ENCODE results near the gene CCDC85B.

CCDC85B gene

DNA sequence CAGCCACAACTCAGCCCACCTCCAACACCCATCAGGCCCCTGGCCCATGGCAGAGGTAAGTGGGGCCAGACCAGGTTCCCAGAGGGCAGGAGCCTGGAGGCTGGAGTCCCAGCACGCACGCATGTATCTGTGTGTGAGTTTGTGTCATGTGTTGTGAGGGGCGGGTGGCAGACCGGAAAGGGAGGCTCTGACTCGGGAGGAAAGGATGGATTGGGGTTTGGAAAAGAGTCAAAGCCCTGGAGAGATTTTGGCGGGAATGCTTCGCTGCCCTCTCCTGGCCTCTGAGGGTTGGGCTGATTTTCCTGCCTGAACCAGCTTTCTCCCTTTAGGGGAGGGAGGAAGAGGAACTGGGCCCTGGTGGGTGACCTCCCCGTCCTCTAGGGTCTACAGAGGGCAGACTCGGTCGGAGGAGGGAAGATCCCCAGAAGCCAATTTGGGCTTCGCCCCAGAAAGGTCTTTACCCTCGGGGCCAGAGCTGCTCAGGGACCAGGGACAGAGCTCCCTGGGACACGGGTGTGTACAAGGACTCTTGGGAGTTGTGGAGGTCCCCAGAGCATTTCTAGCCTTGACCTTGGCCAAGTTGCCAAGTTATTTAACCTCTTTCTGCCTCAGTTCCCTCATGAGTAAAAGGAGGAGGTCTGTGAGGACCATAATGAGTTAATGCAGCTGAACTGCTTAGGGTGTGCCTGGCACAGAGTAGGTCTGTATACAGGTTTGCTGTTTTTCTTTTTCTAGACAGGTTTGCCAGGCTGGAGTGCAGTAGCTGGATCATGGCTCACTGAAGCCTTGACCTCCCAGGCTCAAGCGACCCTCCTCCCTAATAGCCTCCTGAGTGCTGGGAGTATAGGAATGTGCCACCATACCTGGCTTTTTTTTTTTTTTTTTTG is 21.5 kb downstream of the CCDC85B start:
- no peak for DNase-seq (ENCODE audit: low read depth)

DNA sequence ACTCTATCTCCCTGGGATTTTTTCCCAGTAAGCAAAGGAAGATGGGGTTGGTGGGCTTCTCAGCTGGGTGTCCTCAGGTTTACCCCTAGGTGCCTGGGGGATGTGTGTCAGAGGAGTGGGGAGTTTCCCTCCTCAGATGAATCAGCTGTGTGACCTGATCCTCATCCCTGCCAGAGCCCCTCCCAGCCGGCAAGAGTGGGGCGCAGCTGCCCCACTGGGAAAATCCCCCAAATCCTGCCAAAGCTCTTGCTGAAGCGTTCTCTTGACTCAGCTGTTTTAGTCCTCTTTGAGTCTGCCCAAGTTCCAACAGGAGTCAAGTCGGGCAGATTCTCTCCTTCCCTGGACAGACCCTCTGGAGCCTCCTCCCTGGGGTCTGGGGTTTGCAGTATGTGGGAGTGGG is 22.4 kb downstream of the CCDC85B start:
- no peak for DNase-seq (ENCODE audit: low read depth)

DNA sequence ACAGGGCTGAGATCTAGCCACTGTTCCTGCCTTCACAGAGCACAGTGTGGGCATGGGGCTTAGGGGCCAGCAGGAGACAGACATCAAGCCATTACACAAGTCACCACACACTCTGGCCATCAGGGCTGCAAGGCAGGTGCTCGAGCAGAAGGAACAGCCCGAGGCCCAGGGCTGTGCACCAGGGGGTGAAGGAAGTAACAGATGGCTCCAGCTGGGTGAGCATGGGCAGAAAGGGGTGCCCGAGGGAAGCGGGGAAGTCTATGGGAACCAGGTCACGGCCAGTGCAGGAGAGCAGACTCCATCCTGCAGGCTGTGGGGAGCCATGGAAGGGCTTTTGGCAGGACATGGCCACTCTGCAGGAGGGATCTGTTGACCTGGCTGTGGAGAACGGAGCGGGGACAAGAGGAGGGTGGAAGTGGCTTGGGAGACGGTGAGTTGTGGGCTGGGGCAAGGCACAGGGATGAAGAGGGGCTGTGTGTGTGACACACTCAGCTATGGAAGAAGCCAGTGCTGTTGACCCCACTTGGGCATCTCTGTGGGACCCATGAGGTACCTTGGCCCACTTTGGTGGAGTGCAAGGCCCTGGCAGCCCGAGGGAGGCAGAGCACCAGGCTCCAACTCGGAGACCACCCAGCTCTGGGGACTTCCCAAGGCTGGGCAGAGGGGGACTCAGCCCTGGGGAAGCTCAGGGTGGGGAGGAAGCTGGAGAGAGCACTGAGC is 24.8 kb downstream of the CCDC85B start:
- no peak for DNase-seq (ENCODE audit: low read depth)

DNA sequence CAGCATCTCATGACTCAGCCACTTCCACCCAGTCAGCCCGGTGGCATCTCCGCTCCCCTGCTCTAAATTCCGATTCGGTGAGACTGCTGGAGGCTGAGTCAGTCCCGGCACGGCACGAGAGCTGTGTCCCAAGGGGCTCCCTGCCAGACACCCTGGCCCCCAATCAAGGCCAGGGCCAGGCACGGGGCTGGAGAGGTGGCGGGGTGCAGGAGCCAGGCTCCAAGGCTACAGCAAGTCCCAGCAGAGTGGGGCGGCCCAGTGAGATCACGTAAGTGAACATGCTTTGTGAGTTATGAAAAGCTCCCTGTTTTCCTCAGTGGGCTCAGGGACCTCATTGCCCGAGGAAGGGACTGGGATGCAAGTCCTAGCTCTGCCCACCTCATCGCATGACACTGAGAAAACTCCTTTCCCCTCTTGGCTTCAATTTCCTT is 25.4 kb downstream of the CCDC85B start:
- DNase-seq (ENCODE audit: low read depth), result no peak

DNA sequence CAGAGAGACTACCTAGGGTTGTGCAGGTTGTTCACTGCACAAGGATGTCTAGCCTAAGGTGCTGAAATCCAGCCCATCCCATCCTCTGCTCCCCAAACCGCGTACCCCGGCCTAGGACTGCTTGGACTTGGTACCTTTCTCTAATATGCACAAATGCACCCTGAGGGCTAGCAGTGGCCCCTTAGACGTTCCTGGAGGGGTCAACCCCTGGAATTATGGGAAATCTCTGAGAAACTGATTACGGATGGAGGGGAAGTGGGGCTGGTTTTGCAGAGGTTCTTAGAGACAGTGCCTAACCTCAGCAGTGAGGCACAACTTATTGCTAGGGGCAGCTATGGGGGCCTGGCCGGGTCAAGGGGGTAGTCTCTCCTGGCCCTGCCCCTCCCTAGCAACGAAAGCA is 25.9 kb downstream of the CCDC85B start:
- no peak for DNase-seq (ENCODE audit: low read depth)

DNA sequence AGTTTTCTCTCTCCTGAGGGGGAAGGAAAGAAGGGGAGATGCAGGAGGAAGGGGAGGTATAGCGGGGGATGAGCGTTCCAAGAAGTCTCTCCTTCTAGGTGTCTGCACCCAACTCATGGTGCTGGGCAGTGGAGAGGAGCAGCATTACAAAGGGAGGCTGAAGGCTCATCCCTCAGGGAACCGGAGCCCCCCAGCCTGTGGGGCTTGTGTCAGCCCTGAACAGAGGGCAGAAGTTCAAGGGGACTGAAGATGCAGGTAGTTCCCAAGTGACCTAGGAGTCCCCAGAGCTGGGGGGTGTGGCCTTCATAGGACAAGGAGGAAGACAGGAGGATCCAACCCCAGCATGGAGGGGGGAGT is 26.6 kb downstream of the CCDC85B start:
- DNase-seq (ENCODE audit: low read depth), result no peak

DNA sequence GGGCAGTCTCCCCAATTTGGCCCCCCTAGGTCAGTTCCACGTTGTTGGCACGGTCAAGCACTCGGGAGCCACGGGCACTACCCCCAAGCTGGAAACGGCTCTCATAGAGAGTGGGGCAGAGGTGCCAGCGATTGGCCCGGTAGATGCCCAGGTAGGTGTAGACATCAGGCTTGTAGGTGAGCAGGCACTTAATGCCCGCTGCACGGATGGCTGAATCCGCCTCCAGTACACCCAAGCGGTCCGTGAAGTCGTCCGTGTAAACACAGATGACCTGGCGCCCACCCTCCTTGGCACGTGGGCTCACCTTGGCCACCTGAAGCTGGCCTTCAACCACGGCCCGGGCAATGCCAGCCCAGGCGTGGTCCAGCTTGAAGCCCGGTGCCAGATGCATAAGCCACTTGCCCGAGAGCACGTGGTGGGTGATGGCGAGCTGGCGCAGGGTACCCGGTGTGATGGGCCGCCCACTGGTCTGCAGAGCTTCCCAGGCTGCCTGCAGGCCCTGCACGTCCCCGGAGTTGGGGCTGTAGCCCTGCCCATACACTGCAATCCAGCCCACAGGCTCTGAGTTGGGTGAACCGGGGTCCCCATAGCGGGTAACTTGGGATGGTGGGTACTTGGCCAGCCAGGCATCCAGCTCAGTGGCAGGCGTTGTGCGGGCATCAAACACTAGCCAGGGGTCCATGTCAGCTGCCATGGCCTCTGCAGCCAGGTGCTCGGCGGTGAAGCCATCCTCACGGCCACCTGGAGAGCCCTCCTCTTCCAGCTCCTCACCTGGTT is 27.1 kb downstream of the CCDC85B start:
- no peak for DNase-seq (ENCODE audit: low read depth)

DNA sequence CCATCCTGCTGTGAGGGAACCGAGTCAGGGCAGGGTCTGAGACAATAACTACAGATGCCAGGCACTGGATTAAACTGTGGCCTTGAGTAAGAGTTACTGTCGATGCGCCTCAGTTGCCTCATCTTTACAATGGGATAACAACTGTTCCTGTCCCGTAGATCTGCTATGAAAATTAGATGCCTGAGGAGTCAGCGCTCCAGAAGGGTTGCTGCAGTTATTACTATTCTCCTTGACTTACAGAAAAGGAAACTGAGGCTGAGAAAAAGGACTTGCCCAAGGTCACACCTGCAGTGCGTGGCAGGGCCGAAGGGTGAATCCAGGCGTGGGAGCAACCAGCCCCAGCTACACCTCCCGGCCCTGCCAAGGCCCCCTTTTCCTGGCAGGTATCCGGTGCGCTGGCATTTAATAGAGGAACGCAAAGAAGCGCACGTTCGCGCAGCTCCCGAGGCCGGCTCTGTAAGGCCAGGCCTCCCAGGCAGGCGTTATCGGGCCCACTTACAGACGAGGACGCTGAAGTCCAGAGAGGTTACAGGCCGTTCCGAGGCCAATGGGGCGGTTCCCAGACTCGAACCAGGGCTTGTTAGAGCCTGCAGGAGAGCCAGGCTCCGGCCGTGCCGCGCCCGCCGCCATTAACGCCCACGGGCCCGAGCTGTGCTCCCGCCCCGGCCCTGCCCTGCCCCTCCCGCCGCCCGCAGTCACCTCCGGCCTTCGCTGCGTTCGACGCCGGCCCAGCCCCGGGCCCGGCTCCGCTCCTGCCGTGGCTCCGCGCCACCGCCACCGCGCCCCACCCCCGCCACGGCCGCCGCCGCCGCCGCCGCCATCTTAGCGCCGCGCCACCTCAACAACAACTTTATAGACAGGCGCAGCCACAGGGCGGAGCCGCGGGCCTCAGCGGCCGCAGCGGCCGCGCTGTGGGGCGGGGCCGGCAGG is 28.0 kb downstream of the CCDC85B start, which contains the start of gene C11orf68:
Gene C11orf68, minus strand, starts transcription at position 852 of the 930 bp plus-strand sequence. Its CDS starts 31 bp downstream, at position 821.
- no peak for DNase-seq (ENCODE audit: low read depth)

DNA sequence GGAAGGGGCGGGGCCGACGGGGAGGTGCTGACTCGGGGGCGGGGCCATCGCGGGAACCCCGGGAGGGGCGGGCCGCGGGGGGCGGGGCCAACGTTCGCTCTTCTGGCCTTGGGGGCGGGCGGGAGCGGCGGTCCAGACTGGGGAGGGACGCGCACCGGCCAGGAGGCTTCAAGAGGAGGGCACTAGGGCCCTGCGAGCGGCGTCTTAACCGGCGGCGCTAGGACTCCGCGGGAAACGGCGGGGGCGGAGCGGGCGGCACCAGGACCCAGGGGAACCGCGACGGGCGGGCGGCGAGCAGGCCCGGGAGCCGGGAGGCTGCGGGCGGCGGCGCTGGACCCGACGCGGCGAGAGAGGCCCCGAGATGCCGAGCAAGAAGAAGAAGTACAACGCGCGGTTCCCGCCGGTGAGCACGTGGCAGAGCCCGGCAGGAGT is 28.7 kb downstream of the CCDC85B start, which contains the start of gene DRAP1:
Gene DRAP1, plus strand, starts transcription at position 286 of the 432 bp plus-strand sequence. Its CDS starts 76 bp downstream, at position 362.
- DNase-seq (ENCODE audit: low read depth), result peak; percentile 98

DNA sequence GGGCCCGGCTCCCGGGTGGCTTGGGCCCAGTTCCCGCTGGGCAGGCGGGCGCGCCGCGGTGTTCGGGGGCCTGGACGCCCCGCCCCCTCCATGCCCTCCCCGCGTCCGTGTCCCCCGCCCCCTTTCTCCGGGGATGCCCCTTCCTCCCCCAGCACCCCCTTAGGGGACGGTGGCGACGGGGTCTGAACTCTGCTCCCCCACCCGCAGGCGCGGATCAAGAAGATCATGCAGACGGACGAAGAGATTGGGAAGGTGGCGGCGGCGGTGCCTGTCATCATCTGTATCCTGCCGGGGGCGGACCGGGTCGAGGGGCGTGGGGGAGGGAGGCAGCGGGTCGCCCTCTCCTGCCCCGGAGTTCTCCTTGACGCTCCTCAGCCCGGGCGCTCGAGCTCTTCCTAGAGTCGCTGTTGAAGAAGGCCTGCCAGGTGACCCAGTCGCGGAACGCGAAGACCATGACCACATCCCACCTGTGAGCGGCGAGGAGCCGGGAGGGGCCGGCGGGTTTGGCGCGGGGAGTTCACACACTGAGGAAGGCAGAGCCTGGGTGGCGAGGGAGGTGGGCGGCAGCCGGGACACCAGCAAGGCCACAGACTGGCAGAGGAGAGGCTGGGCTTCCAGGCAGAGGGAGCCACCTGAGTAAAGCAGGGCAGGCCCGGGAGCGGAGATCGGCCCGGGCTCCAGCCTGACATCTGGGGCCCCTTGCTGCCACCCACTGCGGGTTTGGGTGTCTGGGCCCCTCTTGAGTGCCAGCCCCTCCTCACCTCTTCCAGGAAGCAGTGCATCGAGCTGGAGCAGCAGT is 29.3 kb downstream of the CCDC85B start:
- DNase-seq (ENCODE audit: low read depth), result no peak

DNA sequence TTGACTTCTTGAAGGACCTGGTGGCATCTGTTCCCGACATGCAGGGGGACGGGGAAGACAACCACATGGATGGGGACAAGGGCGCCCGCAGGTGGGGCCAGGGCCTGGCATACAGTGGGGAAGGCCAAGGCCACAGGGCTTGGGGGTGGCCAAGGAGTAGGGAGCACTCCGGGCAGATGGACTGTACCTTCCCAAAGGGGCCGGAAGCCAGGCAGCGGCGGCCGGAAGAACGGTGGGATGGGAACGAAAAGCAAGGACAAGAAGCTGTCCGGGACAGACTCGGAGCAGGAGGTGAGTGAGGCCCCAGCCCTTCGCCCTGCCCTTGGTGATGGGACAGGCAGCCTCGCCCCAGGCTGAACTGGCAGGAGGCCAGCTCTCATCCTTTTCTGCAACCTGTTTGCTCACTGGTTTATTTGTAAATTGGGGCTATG is 29.9 kb downstream of the CCDC85B start:
- DNase-seq (ENCODE audit: low read depth), result no peak

DNA sequence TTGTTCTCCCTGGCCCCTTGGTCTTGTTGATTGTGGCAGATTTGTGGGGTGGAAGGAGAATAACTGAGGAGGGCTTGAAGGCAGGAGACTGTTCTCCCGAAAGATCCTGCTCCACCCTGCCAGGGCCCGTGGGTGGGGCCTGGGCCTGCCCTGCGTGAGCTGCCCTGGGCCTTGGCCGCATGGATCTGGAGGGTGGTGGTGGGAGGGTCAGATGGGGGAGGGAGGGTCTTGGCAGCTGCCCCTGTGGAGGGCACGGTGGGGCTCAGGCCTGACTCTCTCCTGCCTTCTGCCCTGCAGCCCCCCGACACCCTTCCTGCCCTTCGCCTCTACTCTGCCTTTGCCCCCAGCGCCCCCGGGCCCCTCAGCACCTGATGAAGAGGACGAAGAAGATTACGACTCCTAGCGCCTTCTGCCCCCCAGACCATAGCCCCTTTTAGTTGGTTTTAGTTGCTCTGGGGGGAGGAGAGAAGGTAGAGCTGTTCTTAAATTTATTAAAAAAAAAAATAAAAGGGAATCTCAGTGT is 30.6 kb downstream of the CCDC85B start:
- no peak for DNase-seq (ENCODE audit: low read depth)

DNA sequence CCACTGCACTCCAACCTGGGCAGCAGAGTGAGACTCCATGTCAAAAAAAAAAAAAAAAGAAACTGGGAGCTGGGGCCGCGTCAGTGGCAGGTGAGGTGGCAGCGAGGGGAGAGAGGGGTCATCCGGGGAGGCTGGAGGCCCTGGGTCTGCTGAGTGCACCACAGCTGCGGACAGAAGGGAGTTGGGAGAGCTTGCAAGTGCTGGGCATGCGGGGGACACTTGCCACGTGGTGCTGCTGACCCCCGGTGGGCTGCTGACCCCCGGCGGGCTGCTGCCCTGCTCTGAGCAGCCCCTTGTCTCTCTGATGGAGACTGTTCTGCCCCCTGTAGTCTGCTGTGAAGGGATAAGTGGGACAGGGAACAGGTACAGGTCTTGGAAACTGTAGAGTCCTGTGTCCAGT is 31.4 kb downstream of the CCDC85B start:
- no peak for DNase-seq (ENCODE audit: low read depth)

DNA sequence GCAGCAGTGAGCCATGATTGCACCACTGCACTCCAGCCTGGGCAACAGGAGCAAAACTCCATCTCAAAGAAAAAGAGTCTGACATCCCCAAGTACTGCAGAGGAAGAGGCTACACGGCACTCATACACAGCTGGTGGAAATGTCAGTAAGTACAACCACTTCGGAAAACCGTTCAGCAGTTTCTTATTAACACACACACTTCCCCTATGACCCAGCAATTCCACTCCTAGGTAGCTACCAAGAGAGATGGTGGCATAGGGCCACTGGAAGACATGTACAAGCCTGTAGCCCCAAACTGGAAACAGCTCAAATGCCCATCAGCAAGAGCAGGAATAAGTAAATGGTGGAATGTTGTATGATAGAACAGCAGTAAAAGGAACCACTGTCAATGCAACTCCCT is 32.1 kb downstream of the CCDC85B start:
- DNase-seq (ENCODE audit: low read depth), result no peak

DNA sequence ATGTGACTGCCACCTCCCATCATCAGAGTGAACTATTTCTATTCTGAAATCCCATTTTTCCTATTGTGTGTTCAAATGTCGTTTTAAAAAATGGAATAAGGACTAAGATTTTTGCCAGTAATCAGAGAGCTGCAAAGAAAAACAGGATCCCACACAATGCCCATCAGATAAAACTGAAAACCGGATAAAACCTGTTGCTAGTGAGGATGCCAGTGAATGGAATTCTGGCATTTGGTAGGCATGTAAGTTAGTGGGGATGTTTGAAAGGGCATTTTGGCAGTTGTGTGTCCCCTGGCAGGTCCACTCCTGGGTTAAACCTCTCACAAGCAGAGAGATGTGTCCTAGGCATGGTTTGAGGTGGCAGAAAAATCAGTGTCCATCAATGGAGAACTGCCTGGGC is 34.9 kb downstream of the CCDC85B start:
- DNase-seq (ENCODE audit: low read depth), result no peak

DNA sequence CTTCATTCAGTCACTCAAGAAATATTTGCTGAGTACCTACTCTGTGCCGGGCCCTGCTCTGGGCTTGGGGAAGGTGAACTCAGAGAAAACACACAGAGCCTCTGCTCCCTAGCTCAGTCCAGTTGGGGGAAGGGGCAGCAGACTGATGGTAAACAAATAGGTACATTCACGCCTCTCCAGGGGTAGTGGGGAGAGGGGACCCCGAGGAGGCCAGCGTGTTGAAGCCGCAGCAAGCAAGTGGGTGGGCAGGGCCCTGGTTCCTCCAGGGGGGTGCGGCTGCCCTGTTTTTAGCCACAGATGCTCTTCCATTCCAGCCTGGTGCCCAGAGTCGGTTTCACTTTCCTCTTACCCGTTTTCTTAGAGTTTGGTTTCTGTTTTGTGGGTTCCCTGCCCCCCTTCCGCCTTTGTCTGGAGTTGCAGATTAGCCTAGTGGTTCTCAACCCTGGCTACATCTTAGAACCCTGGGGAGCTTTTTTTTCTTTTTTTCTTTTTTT is 37.5 kb downstream of the CCDC85B start:
- DNase-seq (ENCODE audit: low read depth), result peak; percentile 41

DNA sequence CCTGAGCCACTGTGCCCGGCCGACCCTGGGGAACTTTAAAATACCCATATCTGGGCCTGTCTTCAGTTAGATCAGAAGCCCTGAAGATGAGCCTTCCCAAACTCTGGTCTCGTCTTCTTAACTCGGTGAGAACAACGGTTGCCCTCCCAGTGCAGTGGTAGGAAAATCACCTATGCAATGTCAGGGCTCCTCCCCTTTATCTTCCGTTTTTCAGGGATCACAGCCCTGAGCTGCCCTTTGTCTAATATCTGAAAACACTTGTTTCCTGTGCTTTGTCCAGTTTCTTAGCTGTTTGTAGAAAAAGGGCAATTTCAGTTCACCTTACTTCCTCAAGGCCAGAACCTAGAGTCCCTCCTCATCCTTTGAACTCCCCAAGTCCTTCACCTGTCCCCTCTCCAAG is 38.2 kb downstream of the CCDC85B start:
- DNase-seq (ENCODE audit: low read depth), result no peak

DNA sequence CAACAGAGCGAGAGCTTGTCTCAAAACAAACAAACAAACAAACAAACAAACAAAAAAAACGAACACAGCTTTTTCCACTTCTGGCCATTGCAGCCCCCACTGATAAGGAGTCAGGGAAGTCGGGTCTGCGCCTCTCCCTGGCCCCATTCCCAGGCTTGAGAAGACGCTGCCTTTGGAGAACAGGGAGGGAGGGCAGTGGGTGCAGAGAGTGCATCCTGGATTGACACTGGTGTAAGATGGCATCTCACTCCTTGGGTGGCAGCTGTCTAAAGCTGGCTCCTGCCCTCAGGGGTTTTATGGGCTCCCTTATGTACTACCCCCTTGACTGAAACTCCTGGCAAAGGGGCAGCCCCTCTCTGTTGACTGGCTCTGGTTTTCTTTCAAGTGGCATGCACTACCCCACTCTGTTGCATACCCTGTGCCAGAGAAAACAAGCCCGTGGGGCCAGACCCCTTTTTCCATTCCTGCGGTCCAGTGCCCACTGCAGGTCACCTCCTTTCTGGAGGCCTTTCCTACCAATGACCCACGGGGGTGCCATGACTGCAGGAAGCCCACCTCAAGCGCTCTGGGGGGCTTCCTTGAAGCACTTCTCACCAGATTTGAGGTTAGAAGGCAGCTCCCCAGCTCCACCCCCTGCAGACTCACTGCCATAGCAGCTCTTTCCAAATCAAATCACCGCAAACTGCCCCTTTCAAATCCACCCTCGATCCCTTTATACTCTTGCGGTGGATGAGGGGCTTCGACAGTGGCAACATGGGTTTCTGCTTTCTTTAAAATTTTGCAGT is 41.5 kb downstream of the CCDC85B start:
- DNase-seq (ENCODE audit: low read depth), result no peak

DNA sequence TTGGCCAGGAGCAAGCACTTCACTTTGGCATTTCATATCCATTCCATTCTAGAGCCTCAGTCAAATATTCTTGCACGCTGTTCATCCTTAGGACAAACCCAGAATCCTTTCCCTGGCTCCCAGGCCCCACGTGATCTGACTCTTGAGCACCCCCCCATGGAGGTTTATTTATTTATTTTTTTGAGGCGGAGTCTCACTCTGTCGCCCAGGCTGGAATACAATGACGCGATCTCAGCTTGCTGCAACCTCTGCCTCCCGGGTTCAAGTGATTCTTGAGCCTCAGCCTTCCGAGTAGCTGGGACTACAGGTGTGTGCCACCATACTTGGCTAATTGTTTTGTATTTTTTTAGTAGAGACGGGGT is 42.1 kb downstream of the CCDC85B start:
- DNase-seq (ENCODE audit: low read depth), result no peak
